KMS-11 (cell line): ENCODE results near the gene LRBA.

Experiments used
- H2AFZ ChIP-seq: fragments of 200-600 bp; sonication (generic); 2 replicates; pipeline ENCODE4 v1.6.1; 2016; ENCODE audit warnings: antibody characterized with exemption, mixed run types, low read depth
- H3K27ac ChIP-seq: fragments of 200-600 bp; sonication (generic); 2 replicates; pipeline ENCODE4 v1.6.1; 2016; ENCODE audit warnings: mild to moderate bottlenecking, mixed run types
- H3K27me3 ChIP-seq: fragments of 200-600 bp; sonication (generic); 2 replicates; pipeline ENCODE4 v1.6.1; 2017; ENCODE audit warnings: mild to moderate bottlenecking, low read depth, mixed run types, moderate library complexity; ENCODE audit not compliant: insufficient read depth
- H3K36me3 ChIP-seq: fragments of 200-600 bp; sonication (generic); 2 replicates; pipeline ENCODE4 v1.6.1; 2017; ENCODE audit warnings: mild to moderate bottlenecking, mixed run types; ENCODE audit not compliant: insufficient read depth
- H3K4me1 ChIP-seq: fragments of 200-600 bp; sonication (generic); 2 replicates; pipeline ENCODE4 v1.6.1; 2016; ENCODE audit warnings: mild to moderate bottlenecking, low read depth, mixed run types; ENCODE audit not compliant: poor library complexity, severe bottlenecking
- H3K4me2 ChIP-seq: fragments of 200-600 bp; sonication (generic); 2 replicates; pipeline ENCODE4 v1.7.0; 2016; ENCODE audit warnings: mild to moderate bottlenecking, mixed run types
- H3K4me3 ChIP-seq: fragments of 200-600 bp; sonication (generic); IDR thresholded peaks from 2 replicates; pipeline ENCODE4 v1.6.1; 2017; ENCODE audit warnings: low read depth, low read length, mixed read lengths; ENCODE audit not compliant: insufficient read depth
- H3K79me2 ChIP-seq: fragments of 200-600 bp; sonication (generic); 2 replicates; pipeline ENCODE4 v1.6.1; 2016; ENCODE audit warnings: low read depth, mixed run types; ENCODE audit not compliant: insufficient read depth
- H3K9ac ChIP-seq: fragments of 200-600 bp; sonication (generic); 2 replicates; pipeline ENCODE4 v1.6.1; 2016; ENCODE audit warnings: mild to moderate bottlenecking, mixed run types
- H4K20me1 ChIP-seq: fragments of 200-600 bp; sonication (generic); 2 replicates; pipeline ENCODE4 v1.6.1; 2016; ENCODE audit warnings: mild to moderate bottlenecking, mixed run types; ENCODE audit not compliant: insufficient read depth
- TF ChIP-seq, protein P1 (sequence below): fragments of 200-600 bp; sonication (generic); conservative IDR thresholded peaks from 2 replicates; pipeline ENCODE4 v1.6.1; 2017; ENCODE audit warnings: low read depth, mild to moderate bottlenecking, antibody characterized with exemption, low read length, moderate library complexity, mixed read lengths

Gene LRBA

DNA sequence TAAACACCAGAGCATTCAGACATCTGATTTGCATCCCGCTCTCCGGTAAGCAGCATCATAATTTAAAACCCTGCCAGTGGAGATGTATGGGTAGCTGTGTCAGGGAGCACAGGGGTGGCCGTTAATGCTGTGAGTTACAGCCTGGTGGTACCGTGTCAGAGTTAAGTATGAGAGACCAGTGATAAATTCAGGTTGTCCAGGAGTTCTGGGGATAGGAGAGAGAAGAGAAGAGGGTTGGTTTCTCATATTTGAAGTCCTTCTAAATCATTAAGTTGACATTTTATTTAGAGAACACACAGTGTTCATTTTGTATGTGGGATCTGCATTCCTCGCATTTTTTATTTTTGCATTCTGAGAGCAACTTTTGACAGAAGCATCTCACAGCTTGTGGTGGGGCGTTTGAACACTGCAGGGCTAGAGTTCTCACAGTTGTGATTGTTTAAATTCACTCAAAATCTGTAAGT, 779.2 kb downstream of the LRBA start:
- no peaks in the 10 kb centered on the region for H4K20me1 ChIP-seq
- H3K79me2 ChIP-seq: no peaks in the 10 kb centered on the region
- H2AFZ ChIP-seq: no peak overlapping the region
- H3K36me3 ChIP-seq: no peaks in the 10 kb centered on the region
- no peak overlapping the region for H3K27ac ChIP-seq
- no peaks in the 10 kb centered on the region for H3K4me1 ChIP-seq
- H3K4me2 ChIP-seq: no peak overlapping the region
- H3K27me3 ChIP-seq: no peaks in the 10 kb centered on the region
- TF ChIP-seq, protein P1, sequence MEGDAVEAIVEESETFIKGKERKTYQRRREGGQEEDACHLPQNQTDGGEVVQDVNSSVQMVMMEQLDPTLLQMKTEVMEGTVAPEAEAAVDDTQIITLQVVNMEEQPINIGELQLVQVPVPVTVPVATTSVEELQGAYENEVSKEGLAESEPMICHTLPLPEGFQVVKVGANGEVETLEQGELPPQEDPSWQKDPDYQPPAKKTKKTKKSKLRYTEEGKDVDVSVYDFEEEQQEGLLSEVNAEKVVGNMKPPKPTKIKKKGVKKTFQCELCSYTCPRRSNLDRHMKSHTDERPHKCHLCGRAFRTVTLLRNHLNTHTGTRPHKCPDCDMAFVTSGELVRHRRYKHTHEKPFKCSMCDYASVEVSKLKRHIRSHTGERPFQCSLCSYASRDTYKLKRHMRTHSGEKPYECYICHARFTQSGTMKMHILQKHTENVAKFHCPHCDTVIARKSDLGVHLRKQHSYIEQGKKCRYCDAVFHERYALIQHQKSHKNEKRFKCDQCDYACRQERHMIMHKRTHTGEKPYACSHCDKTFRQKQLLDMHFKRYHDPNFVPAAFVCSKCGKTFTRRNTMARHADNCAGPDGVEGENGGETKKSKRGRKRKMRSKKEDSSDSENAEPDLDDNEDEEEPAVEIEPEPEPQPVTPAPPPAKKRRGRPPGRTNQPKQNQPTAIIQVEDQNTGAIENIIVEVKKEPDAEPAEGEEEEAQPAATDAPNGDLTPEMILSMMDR: no peak
- no peak overlapping the region for H3K9ac ChIP-seq
- H3K4me3 ChIP-seq: no peak overlapping the region

DNA sequence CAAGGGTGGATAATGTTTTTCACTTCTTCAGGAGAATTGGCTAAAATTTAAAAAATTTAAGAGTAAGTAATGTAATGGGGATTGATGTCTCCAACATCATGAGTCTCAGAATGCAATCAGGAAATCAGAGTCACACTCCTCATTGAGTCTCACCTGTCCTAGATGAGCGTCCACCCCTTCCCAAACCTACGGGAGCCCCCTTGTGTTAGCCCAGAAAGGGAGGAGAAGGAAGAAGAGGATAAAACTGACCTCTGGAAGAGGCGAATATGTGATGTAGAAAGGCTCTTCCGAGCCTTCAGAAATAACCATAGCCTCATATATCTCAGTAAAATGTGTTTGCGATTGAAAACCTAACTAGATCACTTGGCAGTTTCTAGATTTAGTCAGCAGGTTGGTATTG, 779.8 kb downstream of the LRBA start:
- Histone ChIP-seq H3K79me2 (no peaks in the 10 kb centered on the region), H3K9ac (no peak overlapping the region), H3K4me2 (no peak overlapping the region), H3K36me3 (no peaks in the 10 kb centered on the region), H3K4me1 (no peaks in the 10 kb centered on the region), H3K4me3 (no peak overlapping the region), H3K27ac (no peak overlapping the region), H4K20me1 (no peaks in the 10 kb centered on the region), H2AFZ (no peak overlapping the region), H3K27me3 (no peaks in the 10 kb centered on the region)
- TF ChIP-seq, protein P1: no peak

DNA sequence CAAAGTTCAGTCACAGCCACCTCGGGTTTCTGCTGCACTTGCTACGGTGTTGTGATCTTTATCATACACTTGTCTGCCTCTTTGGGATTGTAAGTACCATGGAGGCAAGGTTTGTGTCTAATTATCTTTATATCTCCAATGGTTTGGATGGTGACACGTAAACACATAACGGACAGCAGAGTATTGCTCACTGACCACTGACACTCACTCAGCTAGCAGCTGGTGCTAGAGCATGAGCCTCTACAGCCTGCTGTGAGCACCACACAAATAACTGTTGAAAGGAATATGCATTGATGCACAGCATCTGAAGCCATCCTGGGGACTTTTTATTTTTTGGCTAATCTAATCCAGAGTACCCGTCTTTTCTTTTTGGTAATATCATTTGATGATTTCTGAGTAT, 780.8 kb downstream of the LRBA start:
- Histone ChIP-seq H4K20me1 (no peaks in the 10 kb centered on the region), H3K4me1 (no peaks in the 10 kb centered on the region), H2AFZ (no peak overlapping the region), H3K9ac (no peak overlapping the region), H3K27me3 (no peaks in the 10 kb centered on the region), H3K4me2 (no peak overlapping the region), H3K4me3 (no peak overlapping the region), H3K27ac (no peak overlapping the region), H3K79me2 (no peaks in the 10 kb centered on the region), H3K36me3 (no peaks in the 10 kb centered on the region)
- TF ChIP-seq, protein P1: no peak

DNA sequence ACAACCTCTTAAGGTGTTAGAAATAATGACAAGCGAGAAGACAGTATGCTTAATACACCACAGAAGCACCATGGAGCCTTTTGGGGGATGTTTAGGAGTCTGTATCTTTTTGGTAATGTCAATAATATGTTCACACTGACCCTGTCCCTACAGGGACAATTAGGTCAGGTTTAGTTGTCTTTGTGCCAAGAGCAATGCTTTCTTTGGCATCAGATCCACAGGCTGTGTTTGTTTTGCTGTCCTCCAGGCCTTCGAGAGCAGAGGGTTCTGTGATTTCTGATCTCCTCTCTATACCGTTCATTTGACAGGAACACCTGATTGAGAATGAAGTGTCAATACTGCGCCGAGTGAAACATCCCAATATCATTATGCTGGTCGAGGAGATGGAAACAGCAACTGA, 783.1 kb downstream of the LRBA start:
- Histone ChIP-seq H2AFZ (no peak overlapping the region), H3K4me1 (no peaks in the 10 kb centered on the region), H3K27me3 (no peaks in the 10 kb centered on the region), H3K27ac (no peak overlapping the region), H4K20me1 (no peaks in the 10 kb centered on the region), H3K79me2 (no peaks in the 10 kb centered on the region), H3K9ac (no peak overlapping the region), H3K36me3 (no peaks in the 10 kb centered on the region), H3K4me2 (no peak overlapping the region), H3K4me3 (no peak overlapping the region)
- TF ChIP-seq, protein P1: no peak
